NOMO-1 treated with DMSO at 0.1 percent for 48 hours (cell line): ENCODE results near the gene TOMM5.

Experiments
- DNase-seq: peaks from one replicate; lab custom pipeline; 2025; ENCODE audit not compliant: unreplicated experiment; lab: John Stamatoyannopoulos, UW

Gene TOMM5

GRCh38 chr9:37563806-37564513 is 28.4 kb downstream of the TOMM5 start:
- DNase-seq, result no peak

GRCh38 chr9:37562826-37563225 is 29.6 kb downstream of the TOMM5 start:
- DNase-seq, result no peak

DNA sequence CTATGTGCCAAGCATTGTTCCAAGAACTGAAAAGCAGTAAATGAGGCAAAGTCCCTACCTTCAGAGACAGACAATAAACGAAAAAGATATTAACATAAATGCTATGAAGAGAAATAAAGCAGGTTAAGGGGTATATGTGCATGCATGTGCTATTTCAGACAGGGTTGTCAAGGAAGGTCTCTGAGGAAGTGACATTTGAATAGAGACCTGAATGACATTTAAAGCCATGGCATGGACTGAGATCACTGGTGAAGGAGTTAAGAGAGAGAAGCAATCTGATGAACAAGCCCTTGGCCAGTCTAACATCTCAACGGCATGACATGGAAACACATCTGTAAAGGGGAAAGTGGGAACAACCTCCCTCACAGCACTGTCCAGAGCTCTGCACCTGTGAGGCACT is 30.7 kb downstream of the TOMM5 start:
- no peak for DNase-seq

- no peak for DNase-seq
These were observed 32.4 kb downstream of the TOMM5 start for GRCh38 chr9:37559855-37560592.

GRCh38 chr9:37559125-37559524 is 33.3 kb downstream of the TOMM5 start:
- DNase-seq, result no peak

DNA sequence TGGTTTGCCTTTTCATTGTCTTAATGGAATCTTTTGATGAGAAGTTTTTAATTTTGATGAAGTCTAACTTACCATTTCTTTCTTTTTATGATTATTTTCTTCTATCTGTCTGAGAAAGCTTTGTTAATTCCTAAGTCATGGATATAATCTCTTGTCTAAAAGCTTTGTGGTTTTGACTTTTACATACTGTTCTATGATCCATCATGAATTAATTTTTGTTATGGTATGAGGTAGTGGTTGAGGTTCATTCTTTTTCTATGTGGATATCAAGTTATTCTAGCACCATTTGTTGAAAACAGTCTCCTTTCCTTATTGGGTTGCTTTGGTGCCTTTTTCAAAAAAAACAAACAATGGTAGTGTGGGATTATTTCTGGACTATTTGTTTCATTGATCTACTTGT is 36.6 kb downstream of the TOMM5 start:
- no peak for DNase-seq

- DNase-seq, result no peak
These were observed 38.1 kb downstream of the TOMM5 start for GRCh38 chr9:37554318-37554717.

DNA sequence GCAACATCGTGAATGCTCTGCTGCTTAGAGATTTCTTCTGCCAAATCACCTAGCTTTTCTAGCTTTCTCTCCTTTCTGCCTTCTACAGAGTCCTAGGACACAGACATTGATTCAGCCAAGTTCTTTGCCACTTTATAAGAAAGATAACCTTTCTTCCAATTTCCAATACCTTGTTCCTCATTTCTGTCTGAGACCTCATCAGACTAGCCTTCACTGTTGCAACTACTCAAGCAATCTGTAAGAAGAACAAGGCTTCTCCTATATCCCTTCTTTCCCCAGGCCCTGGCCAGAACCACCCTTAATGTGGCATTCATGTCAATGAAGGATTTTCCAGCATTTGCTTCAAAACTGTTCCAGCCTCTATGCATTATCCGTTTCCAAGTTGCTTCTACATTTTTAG is 40.5 kb downstream of the TOMM5 start:
- DNase-seq, result peak; percentile 4

- no peak for DNase-seq
These were observed 40.9 kb downstream of the TOMM5 start for GRCh38 chr9:37551468-37551867.

DNA sequence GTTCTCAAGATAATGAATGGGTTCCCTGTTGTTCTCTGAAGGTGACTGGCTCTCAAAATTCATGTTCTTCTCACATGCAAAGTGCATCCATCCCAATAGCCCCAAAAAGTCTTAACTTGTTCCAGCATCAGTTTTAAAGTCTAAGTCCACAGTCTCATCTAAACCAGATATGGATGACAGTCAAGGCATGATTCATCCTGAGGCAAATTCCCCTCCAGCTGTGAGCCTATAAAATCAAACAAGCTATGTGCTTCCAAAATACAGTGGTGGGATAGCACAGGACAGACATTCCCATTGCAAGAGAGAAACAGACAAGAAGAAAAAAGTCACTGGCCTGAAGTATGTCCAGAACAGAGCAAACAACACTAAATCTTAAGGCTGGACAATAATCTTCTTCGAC is 41.6 kb downstream of the TOMM5 start:
- no peak for DNase-seq

GRCh38 chr9:37549527-37549926 is 42.9 kb downstream of the TOMM5 start:
- no peak for DNase-seq

- DNase-seq, result no peak
These were observed 45.0 kb downstream of the TOMM5 start for GRCh38 chr9:37547328-37547878.

DNA sequence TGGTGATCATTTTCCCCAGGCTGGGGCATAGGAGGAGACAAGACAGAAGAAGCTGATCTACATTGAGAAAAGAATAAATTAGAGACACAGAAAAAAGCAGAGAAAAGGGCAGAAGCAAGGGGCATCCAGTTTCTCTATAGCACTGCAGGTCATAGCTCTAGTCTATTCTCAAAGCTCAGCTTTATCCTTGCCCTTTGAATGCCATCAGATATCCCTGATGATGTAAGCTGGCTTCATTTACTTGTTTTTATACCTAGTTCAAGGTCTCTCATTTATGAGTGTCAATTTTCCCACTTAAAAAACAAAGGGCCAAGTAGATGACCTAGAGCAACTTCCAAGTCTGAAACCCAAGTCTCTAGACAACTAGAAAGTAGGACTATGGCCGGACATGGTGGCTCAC is 48.9 kb downstream of the TOMM5 start:
- no peak for DNase-seq

DNA sequence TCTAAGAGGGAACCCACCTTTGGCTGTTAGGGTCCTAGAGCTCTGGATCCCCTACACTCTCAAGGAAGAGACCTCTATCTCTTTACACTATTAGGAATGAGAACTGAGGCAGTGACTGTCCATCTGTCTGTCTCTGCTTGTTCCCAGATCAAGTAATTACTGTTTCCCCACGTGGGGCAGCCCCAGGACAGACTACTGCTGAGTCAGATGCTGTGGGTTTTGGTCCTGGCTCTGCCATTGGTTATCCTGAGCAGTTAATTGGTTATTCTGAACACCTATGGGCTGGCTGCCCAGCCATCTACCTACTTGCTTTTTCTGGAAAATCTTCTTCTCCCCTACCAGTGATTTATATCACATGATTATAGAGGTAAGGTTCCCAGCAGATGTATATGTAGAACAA is 49.5 kb downstream of the TOMM5 start:
- no peak for DNase-seq

DNA sequence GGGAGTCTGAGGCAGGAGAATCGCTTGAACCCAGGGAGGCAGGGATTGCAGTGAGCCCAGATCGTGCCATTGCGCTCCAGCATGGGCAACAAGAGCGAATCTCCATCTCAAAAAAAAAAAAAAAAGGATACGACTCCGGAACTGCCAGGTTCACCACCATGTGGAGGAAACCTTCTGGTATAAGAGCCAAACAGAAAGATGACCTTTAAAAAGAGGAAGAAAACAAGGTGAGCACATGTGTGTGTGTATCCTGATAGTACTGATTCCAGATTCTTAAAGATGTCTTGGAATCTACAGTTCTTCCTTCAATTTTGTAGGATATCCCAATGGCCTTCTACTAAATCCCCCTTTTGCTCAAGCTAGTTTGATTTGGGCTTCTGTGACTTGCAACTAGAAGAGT is 49.9 kb downstream of the TOMM5 start:
- DNase-seq, result no peak

GRCh38 chr9:37541465-37541864 is 50.9 kb downstream of the TOMM5 start:
- DNase-seq, result no peak

- DNase-seq, result no peak
These were observed 51.8 kb downstream of the TOMM5 start for GRCh38 chr9:37540634-37541033.

- no peak for DNase-seq
These were observed 52.8 kb downstream of the TOMM5 start for GRCh38 chr9:37539634-37540033.
